ENCODE results near the gene PPT1. TPM values are rescaled to one million over a fixed set of nuclear protein-coding genes. Genes with fewer than 3 reads are reported as not detected.

Gene PPT1
- total and polyA plus RNA-seq, 2 of the 13 experiments (the other 11 are each of a cell fraction or from before 2014, with no cell fraction given), result 129 TPM

DNA sequence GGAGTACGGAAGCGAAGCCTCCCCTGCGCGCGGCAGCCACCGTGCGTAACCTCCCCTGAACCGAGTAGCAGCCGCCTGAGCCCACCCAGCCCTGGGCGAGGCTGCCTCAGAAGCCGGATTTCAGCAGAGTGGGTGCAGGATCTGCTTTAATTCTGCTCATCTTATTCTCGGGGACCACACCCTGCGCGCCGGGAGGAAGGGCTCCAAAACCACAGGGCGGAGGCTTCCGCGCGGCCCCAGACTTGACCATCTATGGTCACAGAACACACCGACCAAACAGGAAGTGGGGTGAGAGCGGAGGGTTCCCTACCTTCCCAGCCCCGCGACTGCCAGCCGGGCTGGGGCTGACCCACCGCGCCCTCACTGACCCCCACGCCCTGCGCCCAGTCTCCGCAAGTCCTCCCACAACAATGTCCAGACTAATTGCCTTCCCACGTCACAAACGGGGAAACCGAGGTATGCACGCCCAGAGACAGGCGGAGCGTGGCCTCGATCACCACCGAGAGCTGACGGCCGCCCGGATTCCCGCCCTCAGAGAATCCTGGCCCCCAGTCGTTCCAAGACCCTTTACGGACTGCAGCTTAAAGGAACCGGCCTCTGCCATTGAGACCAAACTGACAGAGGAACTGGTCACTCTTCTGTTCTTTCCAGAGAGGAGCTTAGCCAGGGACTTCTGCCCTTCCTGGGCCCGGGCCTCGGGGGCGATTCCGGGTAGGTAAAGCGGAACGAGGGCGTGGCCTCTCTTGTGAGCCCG lies 57.1 kb downstream of the PPT1 start (continued):
- TF ChIP-seq HMGXB4 (CRISPR knock-in tag; IDR thresholded peaks at IDR 0.05; ENCODE audit: borderline replicate concordance in 1 of 2, low read depth in 1 of 2), result peak in 1 of 2 experiments; percentile 31; a peak in 3 of 4 replicates
- TF ChIP-seq POGZ (CRISPR knock-in tag; IDR thresholded peaks at IDR 0.05), result no peak; the same call in 1 of the 2 replicates
- TF ChIP-seq ISL2 (CRISPR knock-in tag; IDR thresholded peaks at IDR 0.05), result peak; percentile 43; the same call in 1 of the 2 replicates
- TF ChIP-seq, protein P1, sequence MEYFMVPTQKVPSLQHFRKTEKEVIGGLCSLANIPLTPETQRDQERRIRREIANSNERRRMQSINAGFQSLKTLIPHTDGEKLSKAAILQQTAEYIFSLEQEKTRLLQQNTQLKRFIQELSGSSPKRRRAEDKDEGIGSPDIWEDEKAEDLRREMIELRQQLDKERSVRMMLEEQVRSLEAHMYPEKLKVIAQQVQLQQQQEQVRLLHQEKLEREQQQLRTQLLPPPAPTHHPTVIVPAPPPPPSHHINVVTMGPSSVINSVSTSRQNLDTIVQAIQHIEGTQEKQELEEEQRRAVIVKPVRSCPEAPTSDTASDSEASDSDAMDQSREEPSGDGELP (IDR thresholded peaks at IDR 0.05; ENCODE audit: borderline replicate concordance, low read depth), result no peak
- TF ChIP-seq PLRG1 (conservative IDR thresholded peaks at IDR 0.05), result no peak
- no peak for TF ChIP-seq ISX (CRISPR knock-in tag; conservative IDR thresholded peaks at IDR 0.05)
- TF ChIP-seq ZNF737 (CRISPR knock-in tag; IDR thresholded peaks at IDR 0.05; ENCODE audit: borderline replicate concordance), result no peak
- no peak for TF ChIP-seq ZNF207 (IDR thresholded peaks at IDR 0.05; ENCODE audit: borderline replicate concordance)
- TF ChIP-seq, protein P2, sequence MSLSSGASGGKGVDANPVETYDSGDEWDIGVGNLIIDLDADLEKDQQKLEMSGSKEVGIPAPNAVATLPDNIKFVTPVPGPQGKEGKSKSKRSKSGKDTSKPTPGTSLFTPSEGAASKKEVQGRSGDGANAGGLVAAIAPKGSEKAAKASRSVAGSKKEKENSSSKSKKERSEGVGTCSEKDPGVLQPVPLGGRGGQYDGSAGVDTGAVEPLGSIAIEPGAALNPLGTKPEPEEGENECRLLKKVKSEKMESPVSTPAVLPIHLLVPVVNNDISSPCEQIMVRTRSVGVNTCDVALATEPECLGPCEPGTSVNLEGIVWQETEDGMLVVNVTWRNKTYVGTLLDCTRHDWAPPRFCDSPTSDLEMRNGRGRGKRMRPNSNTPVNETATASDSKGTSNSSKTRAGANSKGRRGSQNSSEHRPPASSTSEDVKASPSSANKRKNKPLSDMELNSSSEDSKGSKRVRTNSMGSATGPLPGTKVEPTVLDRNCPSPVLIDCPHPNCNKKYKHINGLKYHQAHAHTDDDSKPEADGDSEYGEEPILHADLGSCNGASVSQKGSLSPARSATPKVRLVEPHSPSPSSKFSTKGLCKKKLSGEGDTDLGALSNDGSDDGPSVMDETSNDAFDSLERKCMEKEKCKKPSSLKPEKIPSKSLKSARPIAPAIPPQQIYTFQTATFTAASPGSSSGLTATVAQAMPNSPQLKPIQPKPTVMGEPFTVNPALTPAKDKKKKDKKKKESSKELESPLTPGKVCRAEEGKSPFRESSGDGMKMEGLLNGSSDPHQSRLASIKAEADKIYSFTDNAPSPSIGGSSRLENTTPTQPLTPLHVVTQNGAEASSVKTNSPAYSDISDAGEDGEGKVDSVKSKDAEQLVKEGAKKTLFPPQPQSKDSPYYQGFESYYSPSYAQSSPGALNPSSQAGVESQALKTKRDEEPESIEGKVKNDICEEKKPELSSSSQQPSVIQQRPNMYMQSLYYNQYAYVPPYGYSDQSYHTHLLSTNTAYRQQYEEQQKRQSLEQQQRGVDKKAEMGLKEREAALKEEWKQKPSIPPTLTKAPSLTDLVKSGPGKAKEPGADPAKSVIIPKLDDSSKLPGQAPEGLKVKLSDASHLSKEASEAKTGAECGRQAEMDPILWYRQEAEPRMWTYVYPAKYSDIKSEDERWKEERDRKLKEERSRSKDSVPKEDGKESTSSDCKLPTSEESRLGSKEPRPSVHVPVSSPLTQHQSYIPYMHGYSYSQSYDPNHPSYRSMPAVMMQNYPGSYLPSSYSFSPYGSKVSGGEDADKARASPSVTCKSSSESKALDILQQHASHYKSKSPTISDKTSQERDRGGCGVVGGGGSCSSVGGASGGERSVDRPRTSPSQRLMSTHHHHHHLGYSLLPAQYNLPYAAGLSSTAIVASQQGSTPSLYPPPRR (CRISPR knock-in tag; IDR thresholded peaks at IDR 0.05; ENCODE audit: borderline replicate concordance), result 0 out of 2 replicates have a peak, but pooled peaks have one; percentile 35
- TF ChIP-seq GTF3A (CRISPR knock-in tag; conservative IDR thresholded peaks at IDR 0.05), result peak; percentile 88; the same call in 1 of the 2 replicates
- TF ChIP-seq ZIK1 (CRISPR knock-in tag; IDR thresholded peaks at IDR 0.05; ENCODE audit: borderline replicate concordance, low read depth), result no peak
- TF ChIP-seq, protein P3, sequence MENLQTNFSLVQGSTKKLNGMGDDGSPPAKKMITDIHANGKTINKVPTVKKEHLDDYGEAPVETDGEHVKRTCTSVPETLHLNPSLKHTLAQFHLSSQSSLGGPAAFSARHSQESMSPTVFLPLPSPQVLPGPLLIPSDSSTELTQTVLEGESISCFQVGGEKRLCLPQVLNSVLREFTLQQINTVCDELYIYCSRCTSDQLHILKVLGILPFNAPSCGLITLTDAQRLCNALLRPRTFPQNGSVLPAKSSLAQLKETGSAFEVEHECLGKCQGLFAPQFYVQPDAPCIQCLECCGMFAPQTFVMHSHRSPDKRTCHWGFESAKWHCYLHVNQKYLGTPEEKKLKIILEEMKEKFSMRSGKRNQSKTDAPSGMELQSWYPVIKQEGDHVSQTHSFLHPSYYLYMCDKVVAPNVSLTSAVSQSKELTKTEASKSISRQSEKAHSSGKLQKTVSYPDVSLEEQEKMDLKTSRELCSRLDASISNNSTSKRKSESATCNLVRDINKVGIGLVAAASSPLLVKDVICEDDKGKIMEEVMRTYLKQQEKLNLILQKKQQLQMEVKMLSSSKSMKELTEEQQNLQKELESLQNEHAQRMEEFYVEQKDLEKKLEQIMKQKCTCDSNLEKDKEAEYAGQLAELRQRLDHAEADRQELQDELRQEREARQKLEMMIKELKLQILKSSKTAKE (CRISPR knock-in tag; IDR thresholded peaks at IDR 0.05; ENCODE audit: borderline replicate concordance), result no peak
- TF ChIP-seq RBFOX2 (IDR thresholded peaks at IDR 0.05; ENCODE audit: low read depth, low read length), result peak; percentile 86
- no peak for TF ChIP-seq NFE2L1 (CRISPR knock-in tag; IDR thresholded peaks at IDR 0.05; ENCODE audit: borderline replicate concordance)
- TF ChIP-seq CAMTA2 (CRISPR knock-in tag; IDR thresholded peaks at IDR 0.05; ENCODE audit: borderline replicate concordance), result no peak
- no peak for TF ChIP-seq HNF4A (CRISPR knock-in tag; IDR thresholded peaks at IDR 0.05)
- TF ChIP-seq ZNF850 (CRISPR knock-in tag; conservative IDR thresholded peaks at IDR 0.05), result no peak
- 0 out of 2 replicates have a peak, but pooled peaks have one; percentile 42 for TF ChIP-seq ZNF678 (CRISPR knock-in tag; IDR thresholded peaks at IDR 0.05)
- no peak; the same call in 1 of the 2 replicates for TF ChIP-seq FOSL2 (CRISPR knock-in tag; IDR thresholded peaks at IDR 0.05)
- no peak for TF ChIP-seq ZNF709 (CRISPR knock-in tag; IDR thresholded peaks at IDR 0.05)
